HG03439 (cell line): ENCODE results near the gene MTRF1.

Experiments used
- ATAC-seq: cut with Tn5 transposase; IDR thresholded peaks from one replicate; pipeline ENCODE4 v1.9.1; 2021; ENCODE audit warnings: mild to moderate bottlenecking, moderate library complexity; ENCODE audit not compliant: unreplicated experiment

Gene MTRF1

GRCh38 chr13:41263261-41263971 is at the start of gene MTRF1:
TSS of gene MTRF1 (minus strand) at chr13:41263576. CDS start at chr13:41260907, 2,669 bp downstream.
- peak; percentile 97 for ATAC-seq

- no peak for ATAC-seq
Measured at GRCh38 chr13:41313117-41313516, 49.7 kb upstream of the MTRF1 start.

GRCh38 chr13:41312176-41312500 is 48.8 kb upstream of the MTRF1 start:
- ATAC-seq: no peak

- ATAC-seq: peak; percentile 48
Measured at GRCh38 chr13:41311406-41312175, 48.2 kb upstream of the MTRF1 start.

- peak; percentile 82 for ATAC-seq
Measured at GRCh38 chr13:41310963-41311405, 47.6 kb upstream of the MTRF1 start, which contains the start of gene NAA16. TSS of gene NAA16 (plus strand) at chr13:41311267. CDS start at chr13:41311529, 262 bp downstream.

GRCh38 chr13:41307884-41308640 is 44.7 kb upstream of the MTRF1 start:
- no peak for ATAC-seq

GRCh38 chr13:41306271-41307145 is 43.1 kb upstream of the MTRF1 start:
- no peak for ATAC-seq

- no peak for ATAC-seq
Measured at GRCh38 chr13:41304551-41304950, 41.2 kb upstream of the MTRF1 start.

- no peak for ATAC-seq
Measured at GRCh38 chr13:41302743-41303142, 39.4 kb upstream of the MTRF1 start.

GRCh38 chr13:41299316-41300094 is 36.1 kb upstream of the MTRF1 start:
- ATAC-seq: no peak

GRCh38 chr13:41296879-41297646 is 33.7 kb upstream of the MTRF1 start:
- ATAC-seq: no peak

GRCh38 chr13:41295973-41296372 is 32.6 kb upstream of the MTRF1 start:
- no peak for ATAC-seq

- no peak for ATAC-seq
Measured at GRCh38 chr13:41294914-41295313, 31.5 kb upstream of the MTRF1 start.

- no peak for ATAC-seq
Measured at GRCh38 chr13:41293272-41293671, 29.9 kb upstream of the MTRF1 start.

GRCh38 chr13:41291246-41291645 is 27.9 kb upstream of the MTRF1 start:
- ATAC-seq: no peak

- no peak for ATAC-seq
Measured at GRCh38 chr13:41289463-41289881, 26.1 kb upstream of the MTRF1 start.

- ATAC-seq: no peak
Measured at GRCh38 chr13:41286370-41286769, 23.0 kb upstream of the MTRF1 start.

- ATAC-seq: no peak
Measured at GRCh38 chr13:41284512-41285288, 21.3 kb upstream of the MTRF1 start.
